B cell (primary cell): ENCODE data around the gene GPC5. TPM values are rescaled to one million over a fixed set of nuclear protein-coding genes. Genes with fewer than 3 reads are reported as not detected.

ENCODE experiments used
- ATAC-seq: fragments of 200-7000 bp; cut with Tn5 transposase; one replicate; pipeline ENCODE4 v1.10.0; 2021; ENCODE audit warnings: low read depth, mild to moderate bottlenecking, moderate number of reproducible peaks, moderate library complexity
- CTCF ChIA-PET: fragments of 350-600 bp; sonication (Branson Sonifier 250); formaldehyde crosslinking; loops from one replicate; lab custom pipeline; 2021; ENCODE audit warnings: antibody characterized with exemption, inconsistent platforms; lab: Charles Lee
- POLR2A ChIA-PET: fragments of 350-600 bp; sonication (Branson Sonifier 250); formaldehyde crosslinking; loops from one replicate; lab custom pipeline; 2021; ENCODE audit warnings: antibody characterized with exemption; lab: Charles Lee
- DNase-seq: peaks from one replicate; pipeline ENCODE4 v3.0.0; 2013
- H2AFZ ChIP-seq: 2 replicates; pipeline ENCODE4 v1.6.1; 2012; ENCODE audit warnings: mild to moderate bottlenecking, low read depth, low read length; ENCODE audit not compliant: insufficient read depth, poor library complexity, severe bottlenecking
- H3K27ac ChIP-seq, 2 donors: 1 replicate in 1 of 2; 2 replicates in 1 of 2; pipeline ENCODE4 v1.5.1; 2012 to 2013; ENCODE audit warnings: low read length in 2 of 2, mild to moderate bottlenecking in 2 of 2, moderate library complexity in 1 of 2
- H3K27me3 ChIP-seq, 4 experiments: fragments of 200-600 bp in 1 of 4; sonication (generic) in 1 of 4; replicated peaks in 1 of 4; 1 replicate in 2 of 4; 2 replicates in 2 of 4; pipeline versions ENCODE4 v1.6.1 to v1.7.0; 2013 to 2016; ENCODE audit warnings: low read length in 3 of 4, mild to moderate bottlenecking in 2 of 4, mixed read lengths in 1 of 4, moderate library complexity in 1 of 4; ENCODE audit not compliant: insufficient read depth in 4 of 4, control insufficient read depth in 3 of 4; ENCODE audit errors: control extremely low read depth in 1 of 4
- H3K36me3 ChIP-seq, 2 experiments: replicated peaks in 1 of 2; 1 replicate in 1 of 2; 2 replicates in 1 of 2; pipeline versions ENCODE4 v1.6.1 to v1.7.1; 2013; ENCODE audit warnings: low read length in 1 of 2; ENCODE audit not compliant: insufficient read depth in 2 of 2, control insufficient read depth in 1 of 2; ENCODE audit errors: control extremely low read depth in 1 of 2, extremely low read depth in 1 of 2
- H3K4me1 ChIP-seq, 2 donors: fragments of 200-600 bp in 1 of 2; sonication (generic) in 1 of 2; 1 replicate in 1 of 2; 2 replicates in 1 of 2; pipeline versions ENCODE4 v1.5.1 to v1.6.1; 2013 to 2017; ENCODE audit warnings: low read length in 2 of 2; ENCODE audit not compliant: control insufficient read depth in 2 of 2, insufficient read depth in 2 of 2
- H3K4me2 ChIP-seq: replicated peaks from 2 replicates; pipeline ENCODE3; 2012; ENCODE audit warnings: mild to moderate bottlenecking, low read depth, low read length; ENCODE audit not compliant: poor library complexity, severe bottlenecking
- H3K4me3 ChIP-seq, 5 experiments: fragments of 200-600 bp in 1 of 5; sonication (generic) in 1 of 5; 1 replicate in 3 of 5; 2 replicates in 2 of 5; pipeline versions ENCODE4 v1.5.1 to v1.7.0; 2011 to 2016; ENCODE audit warnings: low read length in 4 of 5, mild to moderate bottlenecking in 4 of 5, low read depth in 2 of 5, control low read depth in 1 of 5, moderate library complexity in 1 of 5; ENCODE audit not compliant: insufficient read depth in 1 of 5; ENCODE audit errors: control extremely low read depth in 1 of 5, extremely low read depth in 1 of 5
- H3K79me2 ChIP-seq: fragments of 200-600 bp; sonication (generic); one replicate; pipeline ENCODE4 v1.6.0; 2016; ENCODE audit warnings: low read length; ENCODE audit not compliant: control insufficient read depth, insufficient read depth
- H3K9ac ChIP-seq: fragments of 200-600 bp; sonication (generic); 2 replicates; pipeline ENCODE4 v1.6.1; 2017; ENCODE audit warnings: mild to moderate bottlenecking, low read length, moderate library complexity
- H3K9me3 ChIP-seq, 3 donors: one replicate each; pipeline versions ENCODE4 v1.6.1 to v1.7.1; 2013; ENCODE audit warnings: low read length in 2 of 3; ENCODE audit not compliant: control insufficient read depth in 2 of 3, insufficient read depth in 1 of 3; ENCODE audit errors: control extremely low read depth in 1 of 3
- H4K20me1 ChIP-seq: 2 replicates; pipeline ENCODE4 v1.6.0; 2012; ENCODE audit warnings: mild to moderate bottlenecking, low read length; ENCODE audit not compliant: insufficient read depth, control insufficient read depth, poor library complexity, severe bottlenecking
- H3K27ac Mint-ChIP-seq: one replicate; pipeline ENCODE4 v1.8.0; 2021; ENCODE audit warnings: mixed read lengths
- H3K27me3 Mint-ChIP-seq: one replicate; pipeline ENCODE4 v1.8.0; 2021; ENCODE audit warnings: mixed read lengths
- H3K4me1 Mint-ChIP-seq: one replicate; pipeline ENCODE4 v1.8.0; 2021; ENCODE audit warnings: mixed read lengths
- H3K4me3 Mint-ChIP-seq: one replicate; pipeline ENCODE4 v1.8.0; 2021; ENCODE audit warnings: mixed read lengths
- H3K9me3 Mint-ChIP-seq: one replicate; pipeline ENCODE4 v1.8.0; 2022; ENCODE audit warnings: mixed read lengths; ENCODE audit not compliant: insufficient read depth
- CTCF ChIP-seq: fragments of 200-600 bp; IDR thresholded peaks from one replicate; pipeline ENCODE4 v1.8.0; 2022; ENCODE audit warnings: antibody characterized with exemption, mild to moderate bottlenecking
- EZH2 ChIP-seq: IDR thresholded peaks from 2 replicates; pipeline ENCODE4 v1.6.1; 2012; ENCODE audit warnings: borderline replicate concordance, low read depth, mild to moderate bottlenecking, moderate library complexity, low read length; ENCODE audit not compliant: insufficient read depth, poor library complexity, severe bottlenecking
- WGBS: methylation state at CpG from one replicate; pipeline ENCODE4 v1.1.5; 2013; ENCODE audit warnings: missing lambda C conversion rate; ENCODE audit not compliant: insufficient coverage; 5-methylcytosine and 5-hydroxymethylcytosine counted together
- intact Hi-C: fragments of 100-400 bp; cut with micrococcal nuclease; formaldehyde crosslinking; loops from one replicate; pipeline ENCODE4 v1.10.0; 2022
- polyA plus RNA-seq: library from polyadenylated mRNA; depleted of rRNA; stranded (reverse); fragments of >200 nt; gene quantifications from 2 replicates; pipeline ENCODE4 v1.2.3, GENCODE V29; 2012
- total RNA-seq, 2 donors: library from RNA; stranded (reverse); fragments of 120-200 nt in 1 of 2; gene quantifications; 1 replicate in 1 of 2; 2 replicates in 1 of 2; pipeline versions ENCODE4 v1.2.3 to v1.2.4, GENCODE V29; 2013 to 2022

GPC5 gene
- total and polyA plus RNA-seq, 2 donors (not counting 1 experiment from before 2014, with no cell fraction given) = 0.15 to 0.30 TPM

- no peaks in the 10 kb centered on the region for H3K27me3 Mint-ChIP-seq
These were observed 1030.8 kb downstream of the GPC5 start for GRCh38 chr13:92429231-92429630.

GRCh38 chr13:92433386-92433785 lies 1035.0 kb downstream of the GPC5 start:
- Mint-ChIP-seq H3K27me3 (no peaks in the 10 kb centered on the region), H3K9me3 (peaks cover 5% of the 10 kb centered on the region), H3K27ac (no peak overlapping the region), H3K4me3 (no peak overlapping the region), H3K4me1 (no peaks in the 10 kb centered on the region)
- Histone ChIP-seq H3K9me3 (peaks cover 0 to 3% (median 0%) of the 10 kb centered on the region in 3 donors), H3K4me3 (no peak overlapping the region), H3K79me2 (no peaks in the 10 kb centered on the region), H4K20me1 (no peaks in the 10 kb centered on the region), H2AFZ (no peak overlapping the region), H3K27ac (no peak overlapping the region), H3K36me3 (no peaks in the 10 kb centered on the region), H3K4me1 (no peaks in the 10 kb centered on the region), H3K4me2 (no peak overlapping the region), H3K9ac (no peak overlapping the region), H3K27me3 (no peaks in the 10 kb centered on the region)
- no peak for TF ChIP-seq CTCF
- no peak for TF ChIP-seq EZH2
- DNase-seq = no peak
- intact Hi-C loops = no loop called here
- ATAC-seq = no peak
- WGBS = no CpG with 5 or more reads among the region's 3 CpGs
- POLR2A ChIA-PET = no interaction called here
- CTCF ChIA-PET = no interaction called here

More at GRCh38 chr13:92429231-92429630, 1030.8 kb downstream of the GPC5 start:
- H3K27me3 ChIP-seq = no peaks in the 10 kb centered on the region
- H3K9me3 ChIP-seq = peaks cover 0 to 3% (median 1%) of the 10 kb centered on the region in 3 donors
- H3K79me2 ChIP-seq = no peaks in the 10 kb centered on the region
- no peak for ATAC-seq
- ChIA-PET CTCF (no interaction called here), POLR2A (no interaction called here)
- no peak overlapping the region for H3K4me2 ChIP-seq
- no peak for TF ChIP-seq CTCF
- no peak for TF ChIP-seq EZH2
- H3K4me3 ChIP-seq = no peak overlapping the region
- H2AFZ ChIP-seq = no peak overlapping the region
- no peaks in the 10 kb centered on the region for H4K20me1 ChIP-seq
- Mint-ChIP-seq H3K9me3 (peaks cover 10% of the 10 kb centered on the region), H3K27ac (no peak overlapping the region), H3K4me3 (no peak overlapping the region), H3K4me1 (no peaks in the 10 kb centered on the region)
- no CpG with 5 or more reads among the region's 2 CpGs for WGBS
- no peak for DNase-seq
- no peaks in the 10 kb centered on the region for H3K4me1 ChIP-seq
- no peak overlapping the region for H3K27ac ChIP-seq
- H3K9ac ChIP-seq = no peak overlapping the region
- no peaks in the 10 kb centered on the region for H3K36me3 ChIP-seq
- intact Hi-C loops = no loop called here
